Dermis blood vessel endothelial cell (primary cell): ENCODE data around the gene TRAF7. TPM values are rescaled to one million over a fixed set of nuclear protein-coding genes. Genes with fewer than 3 reads are reported as not detected.

Experiments
- DNase-seq: peaks from one replicate; pipeline ENCODE4 v3.0.0; 2010
- total RNA-seq: library from RNA; depleted of rRNA; stranded (reverse); fragments of >200 nt; gene quantifications from 2 replicates; pipeline ENCODE4 v1.2.3, GENCODE V29; 2014

The TRAF7 gene
- total RNA-seq, 1 donor from 2014 or later: 110 TPM

DNA sequence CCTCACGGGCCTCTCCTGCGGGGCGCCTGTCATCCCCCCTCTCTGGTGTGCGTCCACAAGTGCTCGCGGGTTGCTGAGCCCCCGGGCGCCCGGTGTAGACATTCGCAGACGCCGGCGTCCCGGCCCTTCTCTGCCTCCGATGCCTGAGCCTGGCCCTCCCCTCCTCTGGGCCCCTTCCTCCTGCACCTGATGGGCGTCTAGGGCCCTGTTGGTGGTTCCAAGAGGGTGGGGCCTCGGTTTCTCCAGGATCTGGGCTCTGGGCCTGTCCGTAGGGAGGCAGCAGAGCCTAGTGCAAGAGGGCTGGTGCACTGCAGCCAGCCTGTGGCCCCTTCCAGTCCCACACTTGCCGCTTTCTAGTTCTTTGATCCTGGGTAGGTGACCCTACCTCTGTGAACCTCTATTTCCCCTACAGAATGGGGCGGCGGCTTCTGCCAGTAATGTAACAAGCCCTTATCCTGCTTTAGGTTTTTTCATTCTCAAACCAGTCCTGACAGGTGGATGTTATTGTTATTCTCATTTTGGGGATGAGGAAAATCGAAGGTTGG lies 68.4 kb downstream of the TRAF7 start:
- peak; percentile 73 for DNase-seq

DNA sequence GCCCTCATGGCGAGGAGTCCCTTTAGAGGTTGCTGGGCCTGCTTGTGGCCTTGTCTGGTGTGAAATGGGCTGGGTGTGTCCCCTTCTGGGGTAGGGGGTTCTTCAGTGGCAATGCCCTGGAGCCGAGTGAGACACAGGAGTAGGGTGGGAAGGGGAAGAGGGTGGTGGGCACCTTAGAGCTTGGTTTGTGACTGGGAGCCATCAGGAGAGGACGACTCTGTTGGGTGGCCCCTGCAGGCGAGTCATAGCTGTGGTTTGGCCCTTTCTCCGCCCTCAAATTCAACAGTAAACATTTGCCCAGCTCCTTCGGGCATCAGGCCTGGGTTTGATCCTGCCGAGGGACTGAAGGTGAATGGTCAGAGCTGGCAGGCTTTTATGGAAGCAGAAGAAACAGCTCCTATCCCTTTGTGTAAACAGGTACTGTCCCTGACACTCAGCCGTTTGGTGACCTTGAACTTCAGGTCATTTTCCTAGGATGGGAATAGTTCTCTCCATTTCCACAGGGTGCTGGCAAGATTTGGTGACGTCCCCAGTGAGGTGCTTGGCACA lies 70.7 kb downstream of the TRAF7 start:
- no peak for DNase-seq

DNA sequence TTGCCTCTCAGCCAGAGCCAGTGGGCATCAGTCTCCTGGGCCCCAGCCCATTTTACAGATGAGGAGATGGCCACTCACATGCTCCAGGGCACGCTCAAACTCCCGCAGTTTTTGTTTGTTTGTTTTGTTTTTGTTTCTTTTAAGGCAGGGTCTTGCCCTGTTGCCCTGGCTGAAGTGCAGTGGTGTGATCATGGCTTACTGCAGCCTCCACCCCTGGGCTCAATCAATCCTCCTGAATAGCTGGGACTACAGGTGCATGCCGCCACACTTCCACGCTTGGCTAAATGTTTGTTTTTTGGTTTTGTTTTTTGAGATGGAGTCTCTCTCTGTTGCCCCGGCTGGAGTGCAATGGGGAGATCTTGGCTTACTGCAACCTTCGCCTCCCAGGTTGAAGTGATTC lies 71.3 kb downstream of the TRAF7 start:
- no peak for DNase-seq

Other genes with a start within 250 kb of the TRAF7 start
- not detected in 2 replicates for gene HS3ST6, start 237.4 kb upstream of the TRAF7 start, total RNA-seq
- 6.6 and 8.1 TPM in 2 replicates for gene MSRB1, start 212.6 kb upstream of the TRAF7 start, total RNA-seq
- gene RPL3L, start 201.1 kb upstream of the TRAF7 start, total RNA-seq: not detected in 2 replicates
- 107 and 149 TPM in 2 replicates for gene NDUFB10, start 196.2 kb upstream of the TRAF7 start, total RNA-seq
- gene RPS2, start 191.0 kb upstream of the TRAF7 start, total RNA-seq: 1,669 and 1,784 TPM in 2 replicates
- not detected in 2 replicates for gene RNF151, start 188.9 kb upstream of the TRAF7 start, total RNA-seq
- 46.1 and 71.8 TPM in 2 replicates for gene TBL3, start 183.7 kb upstream of the TRAF7 start, total RNA-seq
- 0.34 TPM in 1 of 2 replicates, not detected in the other for gene NOXO1, start 174.3 kb upstream of the TRAF7 start, total RNA-seq
- 9.0 and 13.4 TPM in 2 replicates for gene GFER, start 171.6 kb upstream of the TRAF7 start, total RNA-seq
- gene SYNGR3, start 165.8 kb upstream of the TRAF7 start, total RNA-seq: 1.6 and 2.4 TPM in 2 replicates
- 19.1 and 28.2 TPM in 2 replicates for gene ZNF598, start 146.0 kb upstream of the TRAF7 start, total RNA-seq
- 0.17 and 1.2 TPM in 2 replicates for gene NPW, start 136.0 kb upstream of the TRAF7 start, total RNA-seq
- 33.5 and 79.6 TPM in 2 replicates for gene NHERF2, start 128.9 kb upstream of the TRAF7 start, total RNA-seq
- gene NTHL1, start 107.9 kb upstream of the TRAF7 start, total RNA-seq: 27.7 and 32.3 TPM in 2 replicates
- gene TSC2, start 107.8 kb upstream of the TRAF7 start, total RNA-seq: 40.8 and 59.3 TPM in 2 replicates
- gene PKD1, start 19.9 kb upstream of the TRAF7 start, total RNA-seq: 55.6 and 77.1 TPM in 2 replicates
- 0.34 and 0.84 TPM in 2 replicates for gene RAB26, start 7.2 kb upstream of the TRAF7 start, total RNA-seq
- 0.05 and 0.17 TPM in 2 replicates for gene CASKIN1, start 40.8 kb downstream of the TRAF7 start, total RNA-seq
- 16.0 and 25.6 TPM in 2 replicates for gene MLST8, start 49.7 kb downstream of the TRAF7 start, total RNA-seq
- gene BRICD5, start 55.1 kb downstream of the TRAF7 start, total RNA-seq: 1.3 and 4.4 TPM in 2 replicates
- gene PGP, start 59.1 kb downstream of the TRAF7 start, total RNA-seq: 18.4 and 20.2 TPM in 2 replicates
- gene E4F1, start 67.8 kb downstream of the TRAF7 start, total RNA-seq: 34.4 and 37.1 TPM in 2 replicates
- gene DNASE1L2, start 80.7 kb downstream of the TRAF7 start, total RNA-seq: 0.51 and 0.56 TPM in 2 replicates
- gene ECI1, start 95.8 kb downstream of the TRAF7 start, total RNA-seq: 32.3 and 37.8 TPM in 2 replicates
- 61.8 and 85.0 TPM in 2 replicates for gene RNPS1, start 112.3 kb downstream of the TRAF7 start, total RNA-seq
- 29.1 and 66.9 TPM in 2 replicates for gene ABCA3, start 184.9 kb downstream of the TRAF7 start, total RNA-seq